K562 (cell line): ENCODE results near the gene PIGV. TPM values are rescaled to one million over a fixed set of nuclear protein-coding genes. Genes with fewer than 3 reads are reported as not detected.
A peak's percentile ranks its signal among the peaks of the same experiment; 100 is the strongest.

Experiments used
- C11orf30 ChIP-seq: fragments of 450-650 bp; IDR thresholded peaks from 2 replicates; pipeline ENCODE4 v1.6.1; 2016; ENCODE audit warnings: low read depth, mild to moderate bottlenecking
- FUS ChIP-seq: fragments of 200-400 bp; formaldehyde crosslinking; optimal IDR thresholded peaks from 2 replicates; pipeline ENCODE3; 2017; ENCODE audit warnings: low read depth, low read length
- STAT5A ChIP-seq: IDR thresholded peaks from 2 replicates; pipeline ENCODE4 v1.6.1; 2012; ENCODE audit warnings: low read length, inconsistent platforms, borderline replicate concordance
- THRA ChIP-seq: fragments of 450-650 bp; IDR thresholded peaks from 2 replicates; pipeline ENCODE4 v1.6.1; 2017; ENCODE audit warnings: mild to moderate bottlenecking, moderate library complexity
- ZMIZ1 ChIP-seq, 2 experiments: fragments of 150-350 bp in 1 of 2; IDR thresholded peaks; 2 replicates each; pipeline ENCODE4 v1.6.1; 2012 to 2016; ENCODE audit warnings: low read depth in 2 of 2, low read length in 2 of 2, mild to moderate bottlenecking in 1 of 2, moderate library complexity in 1 of 2
- ZNF165 ChIP-seq: fragments of 250-450 bp; sonication (Bioruptor Pico); IDR thresholded peaks from 2 replicates; pipeline ENCODE4 v1.4.0; 2020; ENCODE audit warnings: borderline replicate concordance
- ZNF311 ChIP-seq: fragments of 250-450 bp; sonication (Bioruptor Pico); IDR thresholded peaks from 2 replicates; pipeline ENCODE4 v1.4.0; 2020; ENCODE audit warnings: mild to moderate bottlenecking, moderate library complexity
- polyA plus RNA-seq, 8 experiments: library from polyadenylated mRNA; depleted of rRNA in 4 of 8; stranded (reverse) in 5 of 8; unstranded in 3 of 8; fragments of >200 nt; fragmentation: Nextera tagmentation in 2 of 8; fragmentation: Illumina TruSeq in 1 of 8; extraction: Ambion mirVana in 2 of 8; extraction: Trizol in 1 of 8; gene quantifications; 2 replicates each; pipeline versions ENCODE4 v1.2.1 to v1.2.3, GENCODE V29; 2011 to 2014; ENCODE audit warnings: inconsistent platforms in 1 of 8, missing spikeins in 1 of 8
- total RNA-seq, 7 experiments: library from RNA; depleted of rRNA in 6 of 7; stranded (reverse); fragments of >200 nt in 6 of 7; fragmentation: Illumina TruSeq in 2 of 7; extraction: Trizol in 2 of 7; gene quantifications; 2 replicates each; pipeline versions ENCODE4 v1.2.1 to v1.2.3, GENCODE V29; 2011 to 2021; ENCODE audit warnings: low replicate concordance in 1 of 7
- TF ChIP-seq, protein P1 (sequence below): fragments of 450-650 bp; IDR thresholded peaks from one replicate; pipeline ENCODE4 v1.6.1; 2018; ENCODE audit warnings: mild to moderate bottlenecking, moderate library complexity; ENCODE audit not compliant: partially characterized antibody
- TF ChIP-seq, protein P2 (sequence below): fragments of 450-650 bp; IDR thresholded peaks from 2 replicates; pipeline ENCODE4 v1.6.1; 2016; ENCODE audit warnings: mild to moderate bottlenecking
- TF ChIP-seq, protein P3 (sequence below), 2 experiments: IDR thresholded peaks; 2 replicates each; pipeline ENCODE4 v1.6.1; 2012; ENCODE audit warnings: improper control_type of control experiment in 2 of 2, low read depth in 2 of 2, low read length in 2 of 2, borderline replicate concordance in 1 of 2

The PIGV gene
- total and polyA plus RNA-seq, 9 of the 15 experiments (the other 6 are each of a cell fraction or from before 2014, with no cell fraction given), result 8.4 to 21.8 (median 11.7) TPM

- TF ChIP-seq ZNF165 (no peak), ZNF311 (CRISPR knock-in tag) (no peak; the same call in 1 of the 2 replicates), ZMIZ1 (IDR thresholded peaks at IDR 0.05; ENCODE audit: low read depth in 2 of 2, low read length in 2 of 2) (no peak), C11orf30 (no peak), FUS (no peak), THRA (no peak), STAT5A (0 out of 2 replicates have a peak, but pooled peaks have one; percentile 7)
- TF ChIP-seq, protein P1, sequence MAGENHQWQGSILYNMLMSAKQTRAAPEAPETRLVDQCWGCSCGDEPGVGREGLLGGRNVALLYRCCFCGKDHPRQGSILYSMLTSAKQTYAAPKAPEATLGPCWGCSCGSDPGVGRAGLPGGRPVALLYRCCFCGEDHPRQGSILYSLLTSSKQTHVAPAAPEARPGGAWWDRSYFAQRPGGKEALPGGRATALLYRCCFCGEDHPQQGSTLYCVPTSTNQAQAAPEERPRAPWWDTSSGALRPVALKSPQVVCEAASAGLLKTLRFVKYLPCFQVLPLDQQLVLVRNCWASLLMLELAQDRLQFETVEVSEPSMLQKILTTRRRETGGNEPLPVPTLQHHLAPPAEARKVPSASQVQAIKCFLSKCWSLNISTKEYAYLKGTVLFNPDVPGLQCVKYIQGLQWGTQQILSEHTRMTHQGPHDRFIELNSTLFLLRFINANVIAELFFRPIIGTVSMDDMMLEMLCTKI, result no peak
- TF ChIP-seq, protein P2, sequence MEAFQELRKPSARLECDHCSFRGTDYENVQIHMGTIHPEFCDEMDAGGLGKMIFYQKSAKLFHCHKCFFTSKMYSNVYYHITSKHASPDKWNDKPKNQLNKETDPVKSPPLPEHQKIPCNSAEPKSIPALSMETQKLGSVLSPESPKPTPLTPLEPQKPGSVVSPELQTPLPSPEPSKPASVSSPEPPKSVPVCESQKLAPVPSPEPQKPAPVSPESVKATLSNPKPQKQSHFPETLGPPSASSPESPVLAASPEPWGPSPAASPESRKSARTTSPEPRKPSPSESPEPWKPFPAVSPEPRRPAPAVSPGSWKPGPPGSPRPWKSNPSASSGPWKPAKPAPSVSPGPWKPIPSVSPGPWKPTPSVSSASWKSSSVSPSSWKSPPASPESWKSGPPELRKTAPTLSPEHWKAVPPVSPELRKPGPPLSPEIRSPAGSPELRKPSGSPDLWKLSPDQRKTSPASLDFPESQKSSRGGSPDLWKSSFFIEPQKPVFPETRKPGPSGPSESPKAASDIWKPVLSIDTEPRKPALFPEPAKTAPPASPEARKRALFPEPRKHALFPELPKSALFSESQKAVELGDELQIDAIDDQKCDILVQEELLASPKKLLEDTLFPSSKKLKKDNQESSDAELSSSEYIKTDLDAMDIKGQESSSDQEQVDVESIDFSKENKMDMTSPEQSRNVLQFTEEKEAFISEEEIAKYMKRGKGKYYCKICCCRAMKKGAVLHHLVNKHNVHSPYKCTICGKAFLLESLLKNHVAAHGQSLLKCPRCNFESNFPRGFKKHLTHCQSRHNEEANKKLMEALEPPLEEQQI, result no peak; the same call in 1 of the 2 replicates
- TF ChIP-seq, protein P3, sequence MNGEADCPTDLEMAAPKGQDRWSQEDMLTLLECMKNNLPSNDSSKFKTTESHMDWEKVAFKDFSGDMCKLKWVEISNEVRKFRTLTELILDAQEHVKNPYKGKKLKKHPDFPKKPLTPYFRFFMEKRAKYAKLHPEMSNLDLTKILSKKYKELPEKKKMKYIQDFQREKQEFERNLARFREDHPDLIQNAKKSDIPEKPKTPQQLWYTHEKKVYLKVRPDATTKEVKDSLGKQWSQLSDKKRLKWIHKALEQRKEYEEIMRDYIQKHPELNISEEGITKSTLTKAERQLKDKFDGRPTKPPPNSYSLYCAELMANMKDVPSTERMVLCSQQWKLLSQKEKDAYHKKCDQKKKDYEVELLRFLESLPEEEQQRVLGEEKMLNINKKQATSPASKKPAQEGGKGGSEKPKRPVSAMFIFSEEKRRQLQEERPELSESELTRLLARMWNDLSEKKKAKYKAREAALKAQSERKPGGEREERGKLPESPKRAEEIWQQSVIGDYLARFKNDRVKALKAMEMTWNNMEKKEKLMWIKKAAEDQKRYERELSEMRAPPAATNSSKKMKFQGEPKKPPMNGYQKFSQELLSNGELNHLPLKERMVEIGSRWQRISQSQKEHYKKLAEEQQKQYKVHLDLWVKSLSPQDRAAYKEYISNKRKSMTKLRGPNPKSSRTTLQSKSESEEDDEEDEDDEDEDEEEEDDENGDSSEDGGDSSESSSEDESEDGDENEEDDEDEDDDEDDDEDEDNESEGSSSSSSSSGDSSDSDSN (IDR thresholded peaks at IDR 0.05; ENCODE audit: borderline replicate concordance in 1 of 2, low read depth in 2 of 2, low read length in 2 of 2), result peak; percentile 86 to 97
These were observed 1.0 kb upstream of the PIGV start (continued) for GRCh38 chr1:26786437-26787380.
